Type B pancreatic cell (in vitro differentiated cells): Measurements from ENCODE around the gene ADAM22. TPM values are rescaled to one million over a fixed set of nuclear protein-coding genes. Genes with fewer than 3 reads are reported as not detected.

Experiments
- DNase-seq: peaks from one replicate; pipeline ENCODE4 v3.0.0; 2021; ENCODE audit warnings: mixed read lengths; ENCODE audit not compliant: unreplicated experiment; ENCODE audit errors: extremely low spot score
- H3K27ac Mint-ChIP-seq: 2 replicates; pipeline ENCODE4 v1.8.0; 2021; ENCODE audit warnings: mild to moderate bottlenecking, mixed read lengths
- H3K27me3 Mint-ChIP-seq: 2 replicates; pipeline ENCODE4 v1.8.0; 2021; ENCODE audit warnings: mixed read lengths
- H3K36me3 Mint-ChIP-seq: 2 replicates; pipeline ENCODE4 v1.8.0; 2021; ENCODE audit warnings: mixed read lengths
- H3K4me1 Mint-ChIP-seq: one replicate; pipeline ENCODE4 v1.8.0; 2021; ENCODE audit warnings: mixed read lengths; ENCODE audit not compliant: unreplicated experiment
- H3K4me3 Mint-ChIP-seq: 2 replicates; pipeline ENCODE4 v1.8.0; 2021; ENCODE audit warnings: mild to moderate bottlenecking, mixed read lengths
- H3K9me3 Mint-ChIP-seq: 2 replicates; pipeline ENCODE4 v1.8.0; 2021; ENCODE audit warnings: mixed read lengths
- total RNA-seq: library from RNA; stranded (reverse); gene quantifications from 2 replicates; pipeline ENCODE4 v1.2.1, GENCODE V29; 2021; ENCODE audit warnings: low replicate concordance
- TF ChIP-seq, protein P1 (sequence below): fragments of 200-600 bp; sonication (generic); conservative IDR thresholded peaks from 2 replicates; pipeline ENCODE4 v1.5.0; 2021; ENCODE audit warnings: antibody characterized with exemption, mild to moderate bottlenecking

The ADAM22 gene
- total RNA-seq, 1 donor from 2014 or later = 8.1 TPM

DNA sequence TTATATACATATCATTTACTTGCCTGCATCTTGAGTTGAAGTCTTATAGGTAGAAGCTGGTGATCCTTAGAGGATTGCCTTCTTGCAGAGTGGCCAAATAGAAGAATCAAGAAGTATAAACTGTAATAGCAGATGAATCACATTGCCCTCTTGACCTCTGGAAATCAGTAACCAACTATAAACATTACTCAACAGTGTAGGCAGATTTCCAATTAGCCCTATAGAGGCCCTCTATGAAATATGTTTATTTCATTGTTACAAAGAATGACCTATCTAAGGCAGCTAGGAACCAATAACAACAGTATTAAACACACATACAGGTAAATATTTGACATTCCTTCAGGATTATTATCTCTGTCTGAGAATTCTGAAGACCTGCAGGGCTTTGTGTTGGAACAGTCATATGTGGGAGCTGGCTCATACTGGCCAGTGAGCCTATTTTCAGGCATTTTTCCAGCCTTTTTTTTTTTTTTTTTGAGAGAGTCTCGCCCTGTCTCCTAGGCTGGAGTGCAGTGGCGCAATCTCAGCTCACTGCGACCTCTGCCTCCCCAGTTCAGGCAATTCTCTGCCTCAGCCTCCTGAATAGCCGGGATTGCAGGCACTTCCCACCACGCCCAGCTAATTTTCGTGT, 292.9 kb downstream of the ADAM22 start:
- DNase-seq = no peak
- Mint-ChIP-seq H3K4me1 (peaks cover 3% of the 10 kb centered on the region), H3K27me3 (no peaks in the 10 kb centered on the region), H3K36me3 (no peaks in the 10 kb centered on the region), H3K4me3 (no peak overlapping the region), H3K9me3 (no peaks in the 10 kb centered on the region), H3K27ac (peak overlapping the region; percentile 23)
- TF ChIP-seq, protein P1, sequence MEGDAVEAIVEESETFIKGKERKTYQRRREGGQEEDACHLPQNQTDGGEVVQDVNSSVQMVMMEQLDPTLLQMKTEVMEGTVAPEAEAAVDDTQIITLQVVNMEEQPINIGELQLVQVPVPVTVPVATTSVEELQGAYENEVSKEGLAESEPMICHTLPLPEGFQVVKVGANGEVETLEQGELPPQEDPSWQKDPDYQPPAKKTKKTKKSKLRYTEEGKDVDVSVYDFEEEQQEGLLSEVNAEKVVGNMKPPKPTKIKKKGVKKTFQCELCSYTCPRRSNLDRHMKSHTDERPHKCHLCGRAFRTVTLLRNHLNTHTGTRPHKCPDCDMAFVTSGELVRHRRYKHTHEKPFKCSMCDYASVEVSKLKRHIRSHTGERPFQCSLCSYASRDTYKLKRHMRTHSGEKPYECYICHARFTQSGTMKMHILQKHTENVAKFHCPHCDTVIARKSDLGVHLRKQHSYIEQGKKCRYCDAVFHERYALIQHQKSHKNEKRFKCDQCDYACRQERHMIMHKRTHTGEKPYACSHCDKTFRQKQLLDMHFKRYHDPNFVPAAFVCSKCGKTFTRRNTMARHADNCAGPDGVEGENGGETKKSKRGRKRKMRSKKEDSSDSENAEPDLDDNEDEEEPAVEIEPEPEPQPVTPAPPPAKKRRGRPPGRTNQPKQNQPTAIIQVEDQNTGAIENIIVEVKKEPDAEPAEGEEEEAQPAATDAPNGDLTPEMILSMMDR = no peak

DNA sequence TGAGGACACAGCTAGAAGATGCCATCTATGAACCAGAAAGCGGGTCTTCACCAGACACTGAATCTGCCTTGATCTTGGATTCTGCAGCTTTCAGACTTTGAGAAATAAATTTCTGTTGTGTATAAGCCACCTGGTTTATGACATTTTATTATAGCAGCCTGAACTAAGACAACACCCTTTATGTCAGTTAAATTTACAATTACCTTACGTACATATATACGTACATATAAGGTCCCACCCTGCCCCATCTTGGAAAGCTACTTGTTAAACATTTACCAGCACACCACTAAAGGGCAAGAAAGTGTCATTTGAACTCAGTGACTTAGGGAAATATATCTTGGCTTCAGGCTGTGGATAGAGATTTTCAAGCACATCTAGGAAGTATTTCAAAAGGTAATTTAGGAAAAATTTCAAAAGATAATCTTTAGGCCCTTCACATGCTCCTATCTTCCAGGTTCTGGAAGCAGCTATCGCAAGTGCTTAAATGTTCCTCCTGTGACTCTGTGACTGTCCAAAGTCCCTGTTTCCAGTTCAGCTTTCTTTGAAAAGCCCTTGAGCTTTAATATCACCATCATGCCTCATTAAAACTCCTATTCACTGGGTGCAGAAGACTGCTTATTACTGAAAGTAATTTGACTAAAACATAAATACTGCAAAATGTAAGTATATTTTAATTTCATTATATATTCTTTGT, 295.4 kb downstream of the ADAM22 start:
- no peaks in the 10 kb centered on the region for H3K36me3 Mint-ChIP-seq
- TF ChIP-seq, protein P1 = no peak
- peaks cover 3% of the 10 kb centered on the region for H3K4me1 Mint-ChIP-seq
- no peak for DNase-seq
- no peak overlapping the region for H3K27ac Mint-ChIP-seq
- H3K27me3 Mint-ChIP-seq = no peaks in the 10 kb centered on the region
- no peaks in the 10 kb centered on the region for H3K9me3 Mint-ChIP-seq
- H3K4me3 Mint-ChIP-seq = no peak overlapping the region

DNA sequence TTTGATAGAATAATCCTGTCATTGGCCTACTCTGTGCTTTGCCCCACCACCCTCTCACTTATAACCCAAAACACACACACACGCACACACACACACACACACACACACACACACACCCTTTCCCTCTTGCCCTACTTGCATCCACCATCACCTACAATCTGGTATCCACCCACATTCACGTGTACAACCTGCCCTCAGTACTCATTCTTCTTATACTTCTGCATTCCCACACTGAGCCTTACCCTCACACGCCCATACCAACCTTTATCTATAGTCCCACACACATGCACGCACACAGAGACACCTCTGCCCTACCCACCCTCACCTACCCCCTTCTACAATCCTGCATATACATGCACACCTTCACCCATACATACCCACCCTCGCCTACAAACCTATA, 296.6 kb downstream of the ADAM22 start:
- TF ChIP-seq, protein P1 = no peak
- Mint-ChIP-seq H3K27ac (no peak overlapping the region), H3K27me3 (no peaks in the 10 kb centered on the region), H3K4me1 (peaks cover 3% of the 10 kb centered on the region), H3K9me3 (no peaks in the 10 kb centered on the region), H3K36me3 (no peaks in the 10 kb centered on the region), H3K4me3 (no peak overlapping the region)
- no peak for DNase-seq

DNA sequence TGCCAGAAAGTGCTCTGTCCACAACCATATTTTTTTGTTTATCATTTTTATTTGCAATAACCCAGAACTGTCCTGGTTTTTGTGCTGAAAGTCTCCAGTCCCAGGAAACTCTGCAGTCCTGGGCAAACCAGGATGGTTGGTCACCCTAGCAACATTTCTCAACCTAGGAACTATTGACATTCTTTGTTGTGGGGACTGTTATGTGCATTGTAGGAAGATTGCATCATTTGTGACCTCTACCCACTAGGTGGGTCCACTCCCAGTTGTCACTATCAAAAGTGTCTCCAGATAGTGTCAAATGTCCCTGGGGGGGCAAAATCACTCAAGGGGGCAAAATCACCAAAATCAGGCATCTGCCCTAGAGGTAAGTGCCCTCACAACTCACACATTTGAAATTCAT, 299.8 kb downstream of the ADAM22 start:
- H3K27ac Mint-ChIP-seq = no peak overlapping the region

DNA sequence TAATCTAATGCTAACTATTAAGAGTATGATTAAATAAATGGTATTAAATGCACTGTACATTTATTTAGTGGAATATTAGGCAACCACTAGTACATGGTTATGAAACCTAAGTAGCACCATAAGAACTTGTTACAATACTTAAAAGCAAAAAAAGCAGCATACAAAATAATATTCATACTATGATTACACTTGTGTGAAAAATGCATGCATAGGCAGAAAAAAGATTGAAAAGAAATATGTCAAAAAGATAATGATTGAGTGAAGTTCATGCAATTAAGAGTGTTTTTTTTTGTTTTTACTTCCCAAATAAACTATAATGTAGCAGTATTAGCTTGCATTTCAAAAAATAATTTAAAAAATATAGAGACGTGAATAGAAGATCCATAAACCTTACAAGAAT, 305.8 kb downstream of the ADAM22 start:
- TF ChIP-seq, protein P1 = no peak
- no peak for DNase-seq
- Mint-ChIP-seq H3K4me1 (peaks cover 6% of the 10 kb centered on the region), H3K36me3 (no peaks in the 10 kb centered on the region), H3K4me3 (no peak overlapping the region), H3K27ac (no peak overlapping the region), H3K9me3 (no peaks in the 10 kb centered on the region), H3K27me3 (peaks cover 4% of the 10 kb centered on the region)

More for the DNA sequence above, 299.8 kb downstream of the ADAM22 start:
- no peak for DNase-seq
- Mint-ChIP-seq H3K9me3 (no peaks in the 10 kb centered on the region), H3K36me3 (no peaks in the 10 kb centered on the region), H3K4me3 (no peak overlapping the region), H3K4me1 (no peaks in the 10 kb centered on the region), H3K27me3 (no peaks in the 10 kb centered on the region)
- TF ChIP-seq, protein P1 = no peak
